NCI-H2029 (cell line): ENCODE results near the gene NEK6.

Source experiments
- DNase-seq: peaks from one replicate; lab custom pipeline; 2025; lab: John Stamatoyannopoulos, UW

The NEK6 gene

DNA sequence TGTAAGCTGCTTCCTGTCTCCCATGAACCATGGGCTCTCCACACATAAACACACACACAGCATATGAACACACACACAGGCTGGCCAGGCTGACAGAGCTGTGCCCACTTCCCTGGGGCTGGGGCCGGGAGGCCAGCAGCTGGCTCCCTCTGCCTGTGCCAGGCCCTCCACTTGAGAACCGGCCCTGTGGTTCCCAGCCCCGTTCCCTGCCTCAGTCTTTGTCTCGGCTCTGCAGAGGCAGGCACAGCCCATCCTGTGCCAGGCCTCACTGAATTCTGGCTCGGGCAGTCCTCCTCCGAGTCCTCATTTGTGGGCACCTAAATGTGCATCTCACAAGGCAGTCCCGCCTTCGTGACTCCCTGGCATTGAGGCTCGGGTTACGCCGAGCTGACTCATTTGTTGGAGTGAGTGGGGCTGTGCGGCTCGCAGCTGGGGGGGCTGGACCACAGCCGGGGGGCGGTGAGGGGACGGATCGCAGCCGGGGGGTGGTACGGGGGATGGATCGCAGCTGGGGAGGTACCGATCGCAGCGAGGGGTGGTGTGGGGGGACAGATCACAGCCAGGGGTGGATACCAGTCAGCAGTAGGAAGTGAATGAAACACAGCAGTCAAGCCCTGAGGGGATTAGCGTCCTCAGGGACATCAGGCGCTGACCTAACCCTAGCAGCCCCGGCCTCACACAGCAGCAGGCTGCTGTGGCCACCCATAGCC is 85.2 kb downstream of the NEK6 start:
- peak; percentile 84 for DNase-seq

DNA sequence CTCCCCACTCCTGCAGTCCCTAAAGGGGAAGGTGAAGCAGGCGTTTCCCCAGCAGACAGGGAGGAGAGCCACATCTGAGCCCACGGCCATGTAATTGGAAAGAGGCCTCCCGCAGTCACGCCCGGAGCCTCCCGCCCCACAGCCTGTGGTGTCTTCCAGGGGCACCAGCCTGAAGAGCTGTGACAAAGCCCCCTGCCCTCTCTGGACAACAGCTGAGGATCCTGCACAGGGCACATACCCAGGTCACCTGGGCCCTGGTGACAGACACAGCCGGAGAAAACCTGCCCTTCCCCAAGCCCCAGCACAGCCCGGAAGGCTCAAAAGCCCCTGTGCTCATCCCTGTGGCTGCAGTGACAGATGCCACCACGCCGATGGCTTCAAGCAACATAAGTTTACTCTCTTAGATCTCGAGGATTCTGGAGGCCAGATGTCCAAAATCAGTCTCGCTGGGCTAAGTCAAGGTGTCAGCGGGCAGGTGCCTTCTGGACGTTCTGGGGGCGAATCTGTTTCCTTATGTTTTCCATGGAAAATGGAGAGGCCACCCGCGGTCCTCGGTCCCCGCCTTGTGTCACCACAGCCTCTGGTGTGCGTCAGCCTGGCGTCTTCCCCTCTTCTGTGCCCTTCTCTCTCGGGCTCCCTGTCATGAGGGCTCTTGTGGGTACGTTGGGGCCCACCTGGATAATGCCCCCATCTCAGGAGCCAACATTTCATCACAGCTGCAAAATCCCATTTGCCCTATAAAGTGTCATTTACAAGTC is 86.0 kb downstream of the NEK6 start:
- no peak for DNase-seq

DNA sequence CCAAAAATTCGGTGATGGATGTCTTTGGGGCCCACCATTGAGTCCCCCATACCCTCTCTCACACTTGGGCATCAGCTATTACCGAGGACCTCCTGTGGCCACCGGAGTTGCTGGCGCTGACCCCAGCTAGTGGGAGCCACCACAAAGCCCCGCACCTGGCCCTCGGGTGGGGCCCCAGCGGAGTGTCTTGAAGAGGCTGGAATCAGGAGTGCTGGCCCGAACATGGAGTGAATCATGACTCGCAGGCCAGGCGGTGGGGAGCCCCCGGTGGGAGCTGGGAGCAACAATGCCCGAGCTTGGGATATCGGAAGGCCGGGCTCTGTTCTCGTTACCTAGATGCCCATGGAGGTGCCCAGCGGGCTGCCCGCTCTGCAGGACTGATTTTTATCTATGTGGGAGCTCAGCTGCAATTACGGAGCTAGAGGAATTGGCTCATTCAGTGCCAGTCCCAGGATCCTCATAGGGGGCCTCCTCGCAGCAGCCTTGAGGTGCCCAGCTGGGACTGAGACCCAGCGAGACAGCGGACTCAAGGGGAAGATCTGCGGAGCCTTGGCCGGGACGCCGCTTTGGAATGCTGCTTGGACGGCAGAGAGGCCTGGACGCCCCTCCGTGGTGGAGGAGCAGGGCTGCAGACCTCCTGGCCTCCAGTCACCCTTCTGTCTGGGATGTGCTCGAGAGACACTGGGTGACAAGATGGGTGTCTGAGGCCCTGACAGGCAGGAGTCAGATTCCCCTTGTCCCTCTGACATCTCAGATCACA is 86.7 kb downstream of the NEK6 start:
- no peak for DNase-seq

DNA sequence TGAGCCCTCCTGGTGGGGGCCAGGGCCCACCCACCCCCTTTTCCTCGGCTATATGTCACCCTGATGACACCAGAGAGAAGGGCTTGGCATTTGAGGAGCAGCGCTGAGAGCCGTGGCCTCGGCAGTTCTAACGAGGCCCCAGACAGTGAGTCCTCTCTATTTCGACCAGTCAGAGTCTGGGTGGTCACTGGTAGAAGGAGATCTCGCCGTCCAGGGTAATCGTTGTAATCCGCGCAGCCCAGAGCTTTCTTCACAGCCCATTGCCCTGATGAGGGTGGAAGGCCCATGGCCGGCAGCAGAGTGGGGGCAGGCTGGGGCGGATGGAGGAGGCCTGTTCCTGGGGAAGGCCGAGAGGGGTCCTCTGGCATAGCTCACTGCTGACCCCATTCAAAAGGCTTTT is 87.3 kb downstream of the NEK6 start:
- DNase-seq: no peak

DNA sequence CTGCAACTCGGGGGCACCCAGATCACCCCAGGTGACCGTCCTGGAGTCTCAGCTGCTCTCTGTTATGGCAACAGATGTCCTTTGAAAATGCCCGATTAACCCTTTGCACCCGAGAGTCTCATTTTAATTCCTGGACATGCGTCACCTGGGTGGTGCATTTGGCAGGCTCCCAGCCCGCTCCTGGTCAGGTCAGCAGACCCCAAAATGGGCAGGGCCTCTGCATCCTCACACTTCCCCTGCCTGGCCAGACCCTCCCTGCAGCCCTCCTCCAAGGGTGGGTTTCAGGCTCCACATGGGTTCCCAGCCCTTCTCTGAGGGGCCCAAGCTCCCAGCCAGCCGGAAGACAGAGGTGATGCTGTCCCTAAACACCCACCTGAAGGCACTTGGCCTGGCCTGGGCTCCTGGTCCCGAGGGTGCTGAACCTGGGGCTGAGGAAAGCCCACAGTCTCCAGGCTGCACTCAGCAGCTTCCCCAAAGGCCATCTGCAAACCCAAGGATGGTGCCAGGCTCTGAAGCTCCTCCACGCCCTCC is 88.1 kb downstream of the NEK6 start:
- no peak for DNase-seq

DNA sequence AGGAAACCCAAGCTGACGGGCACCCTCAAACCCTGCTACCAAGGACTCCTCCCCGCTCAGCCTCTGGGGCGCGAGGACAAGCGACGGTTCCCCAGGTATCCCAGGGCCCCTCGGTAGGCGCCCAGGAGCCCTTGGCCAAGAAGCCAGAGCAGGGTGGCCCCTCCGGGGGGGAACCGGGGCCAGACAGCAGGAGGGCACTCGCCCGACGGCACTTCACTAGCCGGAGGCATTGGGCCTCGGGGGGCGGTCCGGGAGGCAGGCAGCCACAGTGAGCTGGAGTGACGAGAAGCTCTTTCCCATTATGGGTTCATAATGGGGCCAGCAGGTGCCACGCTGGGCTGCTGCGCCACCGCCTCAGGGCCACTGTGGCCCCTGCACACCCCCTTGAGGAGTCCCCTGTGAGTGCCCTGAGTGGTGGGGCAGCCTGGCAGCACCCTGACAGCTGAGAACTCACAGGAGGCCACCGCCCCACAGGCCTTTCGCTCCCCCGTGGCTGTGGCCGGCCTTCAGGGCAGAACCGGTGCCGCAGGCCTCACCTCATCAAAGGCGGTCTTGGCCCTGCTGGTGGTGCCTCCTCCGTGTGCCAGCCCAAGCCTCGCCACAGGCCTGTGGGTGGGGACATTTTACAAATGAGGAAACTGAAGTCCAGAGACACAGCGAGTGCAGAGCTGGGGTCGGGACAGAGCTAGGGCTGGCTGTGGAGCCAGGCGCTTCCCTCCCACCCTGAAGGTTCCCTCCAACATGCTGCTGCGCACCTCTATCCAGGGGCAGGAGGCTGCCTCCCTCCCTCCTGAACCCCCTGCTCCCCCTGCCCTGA is 88.8 kb downstream of the NEK6 start:
- no peak for DNase-seq

DNA sequence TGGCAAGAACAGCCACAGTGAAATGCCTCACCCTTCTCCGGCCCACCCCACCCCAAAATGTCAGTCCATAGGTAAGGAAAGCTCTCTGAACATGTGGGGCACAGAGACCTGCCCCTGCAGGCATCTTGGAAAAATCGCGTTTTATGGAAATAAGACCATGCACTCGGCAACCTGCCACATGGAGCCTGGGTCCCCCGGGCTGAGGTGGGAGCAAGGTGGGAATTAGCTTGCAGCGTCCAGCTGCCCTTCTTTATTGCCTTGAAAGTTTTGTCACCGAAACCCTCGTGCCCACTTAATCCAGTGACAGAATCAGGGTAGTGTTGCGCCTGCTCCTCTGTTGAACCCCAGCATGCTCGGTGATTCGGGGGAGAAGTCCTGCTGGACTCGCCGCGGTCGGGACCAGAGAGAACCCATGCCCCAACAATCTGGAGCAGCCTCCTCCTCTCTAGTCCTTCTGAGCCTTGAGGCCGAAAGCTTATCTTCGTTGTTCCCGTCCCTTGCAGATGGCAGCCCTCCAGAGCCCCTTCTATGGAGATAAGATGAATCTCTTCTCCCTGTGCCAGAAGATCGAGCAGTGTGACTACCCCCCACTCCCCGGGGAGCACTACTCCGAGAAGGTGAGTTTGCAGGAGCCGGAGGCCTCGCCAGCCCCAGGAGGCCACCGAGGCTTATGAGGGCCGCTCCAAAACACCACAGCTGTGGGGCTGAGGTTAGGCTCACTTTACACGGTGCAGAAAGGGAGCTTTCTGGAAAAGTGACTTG is 89.6 kb downstream of the NEK6 start:
- no peak for DNase-seq

DNA sequence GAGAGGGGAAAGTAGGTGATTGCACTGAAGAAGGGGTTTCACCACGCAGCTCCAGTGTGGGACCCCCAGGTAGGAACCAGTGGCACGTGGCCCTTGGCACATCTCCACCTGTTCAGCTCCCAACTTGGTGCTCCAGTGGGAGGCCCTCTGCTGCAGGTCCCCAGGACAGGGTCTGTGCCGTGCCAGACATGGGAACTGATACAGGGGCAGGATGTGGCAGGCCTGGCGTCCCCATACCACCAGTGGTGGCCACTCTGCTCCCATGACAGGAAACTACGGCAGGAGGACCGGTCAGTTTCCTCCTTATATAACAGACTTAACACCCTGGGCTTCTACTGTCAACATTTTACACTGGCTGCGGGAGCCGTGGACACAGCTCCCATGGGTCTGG is 90.2 kb downstream of the NEK6 start:
- no peak for DNase-seq

DNA sequence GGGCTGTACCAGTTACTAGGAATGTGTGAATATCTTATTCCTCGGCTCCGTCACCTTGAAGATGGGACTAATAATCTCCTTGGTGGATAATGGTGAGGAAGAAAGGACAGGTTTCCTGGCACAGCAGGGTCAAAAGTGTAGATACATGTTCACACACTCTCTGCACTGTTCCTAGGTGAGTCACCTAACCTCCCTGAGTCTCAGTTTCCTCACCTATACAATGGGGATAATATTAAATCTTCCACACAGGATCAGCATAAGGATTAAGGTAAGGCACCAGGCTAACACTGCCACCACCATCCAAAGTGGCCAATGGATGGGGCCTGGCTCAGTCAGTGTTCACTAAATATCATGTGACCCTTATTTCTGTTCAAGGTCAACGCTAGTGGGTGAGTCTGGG is 90.6 kb downstream of the NEK6 start:
- no peak for DNase-seq

DNA sequence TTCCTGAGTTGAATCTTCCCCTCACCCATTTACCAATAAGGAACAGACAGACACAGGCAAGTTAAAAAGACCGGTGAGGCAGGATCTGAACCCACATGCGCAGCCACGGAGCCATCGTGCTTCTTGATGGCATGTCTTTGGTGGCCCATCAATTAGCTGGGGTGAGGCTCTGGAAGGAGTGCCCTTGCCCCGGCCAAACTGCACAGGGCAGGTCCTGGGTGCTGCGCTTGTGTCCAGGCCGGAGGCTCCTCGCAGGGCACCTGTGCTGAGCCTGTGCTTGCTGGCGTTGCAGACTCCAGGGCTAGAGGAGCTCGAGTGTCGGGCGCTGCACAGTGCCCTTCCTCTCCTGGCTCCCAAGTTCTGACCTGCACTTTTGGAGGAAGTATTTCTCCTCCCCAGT is 91.1 kb downstream of the NEK6 start:
- no peak for DNase-seq

DNA sequence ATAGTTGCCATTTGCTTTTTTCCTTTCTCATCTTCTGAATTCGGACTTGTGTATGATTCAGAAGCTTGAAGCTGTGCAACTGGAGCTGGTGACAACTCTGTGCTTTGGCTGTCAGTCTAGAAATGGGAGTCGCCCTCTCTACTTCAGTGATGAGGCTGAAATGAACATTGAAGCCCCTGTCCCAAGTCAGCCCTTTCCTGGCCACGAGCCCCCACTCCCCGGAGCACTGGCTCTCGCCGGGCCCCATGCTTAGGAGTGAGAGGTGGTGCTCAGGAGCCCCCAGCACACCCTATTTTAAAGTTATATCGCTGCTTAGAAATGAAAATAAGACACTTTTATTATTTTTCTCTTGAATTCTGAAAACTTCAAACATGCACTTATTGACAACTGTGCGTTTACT is 91.5 kb downstream of the NEK6 start:
- DNase-seq: no peak

DNA sequence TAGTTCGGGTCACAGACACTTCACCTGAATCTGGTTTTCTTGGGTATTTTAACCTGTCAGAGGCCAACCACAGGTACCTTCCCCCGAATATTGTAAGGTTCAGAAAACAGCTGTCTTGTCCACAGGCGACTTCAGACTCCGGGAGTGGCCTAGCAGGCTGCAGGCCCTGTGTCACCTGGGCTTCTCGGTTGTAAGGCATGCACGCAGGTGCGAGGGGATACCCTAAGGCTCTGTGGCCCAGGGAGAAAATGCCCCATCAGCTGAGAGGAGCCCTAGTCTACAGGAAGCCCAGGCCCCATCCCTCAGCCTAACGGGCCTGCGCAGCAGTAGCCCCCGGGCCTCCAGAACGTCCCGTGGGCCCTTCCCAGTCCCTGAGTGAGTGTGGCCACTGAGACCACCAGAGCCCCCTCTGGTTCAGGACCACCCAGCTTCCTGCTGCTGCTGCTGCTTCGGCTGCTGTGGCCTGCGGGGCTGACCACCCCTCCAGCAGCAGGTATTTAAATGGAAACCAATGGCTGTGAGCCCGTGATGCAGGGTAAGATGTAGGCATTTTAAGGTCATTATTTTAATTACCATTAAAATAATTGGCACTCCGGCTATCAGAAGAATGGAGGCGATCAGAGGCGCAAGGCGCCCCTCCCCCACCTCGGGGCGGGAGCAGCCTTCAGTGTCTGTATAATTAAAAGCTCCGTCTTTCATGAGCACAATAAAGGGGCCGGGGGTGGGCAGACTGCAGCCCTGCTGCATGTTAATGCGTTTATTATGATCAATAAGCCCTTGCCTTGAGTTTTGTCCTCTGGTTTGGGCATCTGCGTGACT is 92.1 kb downstream of the NEK6 start:
- DNase-seq: no peak

DNA sequence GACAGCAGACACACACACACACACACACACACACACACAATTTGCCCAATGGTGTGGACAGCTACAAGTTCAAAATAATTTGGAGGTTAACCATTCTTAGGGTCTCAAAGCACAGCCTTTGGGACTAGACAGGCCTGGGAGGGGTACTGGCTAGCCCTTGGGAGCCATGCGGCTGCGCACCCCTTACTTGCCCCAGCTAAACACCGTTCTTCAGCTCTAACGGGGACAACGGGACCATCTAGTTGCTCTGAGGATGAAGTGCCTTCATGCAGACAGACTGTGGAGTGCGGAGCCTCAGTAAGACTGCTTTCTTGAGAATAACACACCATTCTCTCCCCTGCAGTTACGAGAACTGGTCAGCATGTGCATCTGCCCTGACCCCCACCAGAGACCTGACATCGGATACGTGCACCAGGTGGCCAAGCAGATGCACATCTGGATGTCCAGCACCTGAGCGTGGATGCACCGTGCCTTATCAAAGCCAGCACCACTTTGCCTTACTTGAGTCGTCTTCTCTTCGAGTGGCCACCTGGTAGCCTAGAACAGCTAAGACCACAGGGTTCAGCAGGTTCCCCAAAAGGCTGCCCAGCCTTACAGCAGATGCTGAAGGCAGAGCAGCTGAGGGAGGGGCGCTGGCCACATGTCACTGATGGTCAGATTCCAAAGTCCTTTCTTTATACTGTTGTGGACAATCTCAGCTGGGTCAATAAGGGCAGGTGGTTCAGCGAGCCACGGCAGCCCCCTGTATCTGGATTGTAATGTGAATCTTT is 92.9 kb downstream of the NEK6 start:
- no peak for DNase-seq

DNA sequence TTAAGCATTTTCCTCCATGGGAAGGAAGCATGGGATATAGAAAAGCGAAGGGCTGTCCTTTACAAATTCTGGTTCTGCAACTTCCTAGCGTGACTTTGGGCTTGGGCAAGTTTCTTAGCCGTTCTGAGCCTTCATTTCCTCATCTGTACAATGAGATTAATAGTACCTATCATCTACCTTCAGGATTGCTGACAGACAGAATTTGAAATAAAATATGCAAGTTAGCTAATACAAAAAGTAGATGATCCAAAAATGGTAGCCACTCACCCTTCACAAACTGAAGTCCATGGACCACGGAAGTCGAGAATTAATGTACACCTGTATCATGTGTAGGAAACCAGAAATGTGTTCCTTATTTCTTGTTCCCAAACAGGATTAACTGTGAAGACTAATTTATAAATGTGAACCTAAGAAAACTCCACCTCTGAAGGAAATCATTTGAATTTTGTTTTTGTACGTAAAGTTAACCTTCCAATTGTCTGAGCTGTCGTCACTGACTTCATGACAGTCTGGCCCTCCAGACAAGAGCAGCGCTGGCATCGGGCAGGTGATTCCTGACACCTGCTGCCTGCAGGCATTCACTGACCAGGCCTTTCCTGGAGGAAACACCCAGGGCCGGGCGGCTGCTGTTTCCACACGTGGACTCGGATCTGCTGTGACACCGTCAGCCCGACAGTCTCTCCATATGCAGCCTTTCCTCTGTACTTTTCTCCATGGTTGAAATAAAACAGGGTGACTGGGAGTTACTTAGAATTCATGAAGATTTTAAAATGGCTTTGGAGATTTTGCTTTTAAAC is 94.1 kb downstream of the NEK6 start:
- DNase-seq: no peak

DNA sequence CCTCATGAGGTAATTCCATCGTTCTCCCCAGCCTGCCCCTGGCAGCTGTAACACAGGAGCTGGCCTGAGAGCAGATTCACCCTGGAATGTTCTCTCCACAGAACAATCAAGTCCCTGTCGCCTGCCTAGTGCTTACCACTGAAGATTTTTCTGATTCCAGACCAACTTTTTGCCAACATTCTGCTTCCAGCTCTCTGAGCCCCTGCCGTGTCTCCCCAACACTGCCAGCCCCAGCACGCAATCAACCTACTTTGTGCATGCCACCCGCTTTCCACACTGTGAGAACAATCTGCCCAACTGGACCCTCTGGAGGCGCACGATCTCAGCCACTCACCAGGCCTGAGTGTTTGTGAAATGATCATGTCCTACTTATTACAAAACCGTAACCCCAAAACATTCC is 94.9 kb downstream of the NEK6 start:
- no peak for DNase-seq

DNA sequence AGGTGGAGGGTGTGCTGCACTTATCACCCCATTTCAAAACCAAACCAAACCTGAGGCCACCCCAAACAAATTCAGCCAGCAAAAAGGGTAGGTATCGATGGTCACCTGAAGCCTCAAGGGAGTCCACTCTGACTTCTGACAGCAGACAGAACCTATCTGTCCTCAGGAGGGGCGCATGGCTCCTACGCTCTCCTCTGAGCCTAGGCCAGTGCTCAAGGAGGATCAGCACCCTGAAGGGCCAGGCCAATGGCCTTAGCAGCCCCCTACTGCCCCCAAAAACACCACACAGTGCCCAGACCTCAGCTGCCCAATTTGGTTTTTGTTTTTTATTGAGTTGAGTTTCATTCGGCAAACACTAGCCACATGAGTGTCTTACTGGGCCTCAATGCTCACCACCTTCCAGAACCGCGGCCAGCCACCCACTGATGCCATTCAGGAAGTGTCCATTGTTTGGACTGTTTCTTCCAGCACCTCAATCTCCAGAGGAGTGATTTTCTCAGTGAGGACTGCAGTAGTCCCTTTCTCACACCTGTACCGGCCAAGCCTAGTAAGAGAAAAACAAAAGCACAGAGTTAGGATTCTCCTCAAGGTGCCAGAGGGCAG is 95.5 kb downstream of the NEK6 start:
- no peak for DNase-seq

DNA sequence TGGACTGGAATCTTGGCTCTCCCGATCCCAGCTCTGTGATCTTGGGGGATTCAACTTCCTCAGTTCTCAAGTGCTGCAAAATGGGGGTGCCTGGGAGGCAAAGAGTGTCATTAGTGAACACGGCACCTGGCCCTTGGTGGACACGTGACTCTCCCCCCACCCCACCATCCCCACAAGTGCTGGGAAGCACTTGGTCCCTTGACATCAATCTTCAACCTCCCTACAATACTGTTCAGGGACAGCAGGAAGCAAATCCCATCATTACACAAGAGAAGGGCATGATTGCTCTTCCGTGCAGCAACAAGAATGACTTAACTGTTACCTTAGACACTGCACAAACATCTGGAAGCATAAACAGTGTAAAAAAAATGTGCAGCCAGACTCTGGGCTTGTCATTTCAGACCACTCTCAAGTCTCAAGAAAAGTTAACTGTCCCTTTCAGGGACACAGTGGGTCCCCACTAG is 96.1 kb downstream of the NEK6 start:
- DNase-seq: no peak

DNA sequence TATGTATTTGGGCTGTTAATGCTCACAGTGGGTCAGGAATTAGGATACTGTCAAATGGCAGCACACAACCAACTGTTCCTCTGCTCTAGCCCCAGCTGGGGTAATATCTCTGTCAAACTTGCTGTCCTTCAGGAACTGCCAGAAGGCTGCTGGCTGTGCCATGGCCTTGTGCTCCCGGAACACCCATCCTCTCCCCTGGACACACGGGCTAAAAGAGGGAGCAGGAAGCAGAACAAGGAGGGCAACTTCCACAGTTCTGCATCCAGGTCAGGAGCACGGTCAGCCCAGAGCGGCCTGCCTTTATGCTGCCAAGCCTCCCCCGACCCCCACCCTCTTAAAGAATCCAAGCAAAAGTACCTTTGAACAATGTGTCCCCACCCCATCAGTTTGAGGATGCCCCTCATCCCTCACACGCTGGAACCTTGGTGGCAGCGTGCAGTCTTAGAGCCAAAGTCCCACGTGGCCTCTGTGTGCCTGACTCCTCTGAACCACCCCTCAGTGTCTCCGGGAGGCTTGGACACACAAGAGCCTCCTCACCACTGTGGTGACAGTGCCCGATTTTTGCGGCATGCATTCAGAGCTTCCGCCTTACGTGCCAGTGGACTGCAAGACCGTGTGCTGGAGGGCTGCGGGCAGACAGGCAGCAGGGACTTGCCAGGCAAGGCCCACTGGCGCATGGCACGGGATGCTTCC is 96.7 kb downstream of the NEK6 start:
- DNase-seq: no peak
